Measurements from ENCODE around the gene ALG9.

Gene ALG9

GRCh38 chr11:111913997-111914396 is 42.6 kb upstream of the ALG9 start:
- no peak for DNase-seq (ENCODE audit: low read depth)
- H3K4me3 ChIP-seq (ENCODE audit: low read depth, low read length): no peak overlapping the region

GRCh38 chr11:111913031-111913861 is 41.9 kb upstream of the ALG9 start:
- no peak for DNase-seq (ENCODE audit: low read depth)
- no peak overlapping the region for H3K4me3 ChIP-seq (ENCODE audit: low read depth, low read length)
- TF ChIP-seq CTCF (IDR thresholded peaks at IDR 0.05; ENCODE audit: control insufficient read depth, extremely low read depth, insufficient read depth): no peak

More at GRCh38 chr11:111913997-111914396, 42.6 kb upstream of the ALG9 start:
- TF ChIP-seq CTCF (IDR thresholded peaks at IDR 0.05; ENCODE audit: control insufficient read depth, extremely low read depth, insufficient read depth): no peak

GRCh38 chr11:111912535-111912934 is 41.2 kb upstream of the ALG9 start, which contains the start of gene HSPB2:
Gene HSPB2, plus strand, starts transcription at chr11:111912734. Its CDS starts 96 bp downstream, at chr11:111912830.
- no peak within 1 kb of the TSS for H3K4me3 ChIP-seq (ENCODE audit: low read depth, low read length)
- no peak for TF ChIP-seq CTCF (IDR thresholded peaks at IDR 0.05; ENCODE audit: control insufficient read depth, extremely low read depth, insufficient read depth)
- DNase-seq (ENCODE audit: low read depth): no peak

- no peak for DNase-seq (ENCODE audit: low read depth)
- TF ChIP-seq CTCF (IDR thresholded peaks at IDR 0.05; ENCODE audit: control insufficient read depth, extremely low read depth, insufficient read depth): no peak
- H3K4me3 ChIP-seq (ENCODE audit: low read depth, low read length): no peak within 1 kb of the TSS
Measured at GRCh38 chr11:111911563-111912401, 40.4 kb upstream of the ALG9 start, which contains the start of gene CRYAB. Gene CRYAB, minus strand, starts transcription at chr11:111911770. Its CDS starts 46 bp downstream, at chr11:111911724.

- DNase-seq (ENCODE audit: low read depth): no peak
- TF ChIP-seq CTCF (IDR thresholded peaks at IDR 0.05; ENCODE audit: control insufficient read depth, extremely low read depth, insufficient read depth): no peak
- H3K4me3 ChIP-seq (ENCODE audit: low read depth, low read length): no peak overlapping the region
Measured at GRCh38 chr11:111910676-111911562, 39.5 kb upstream of the ALG9 start.

- H3K4me3 ChIP-seq (ENCODE audit: low read depth, low read length): no peak overlapping the region
- no peak for TF ChIP-seq CTCF (IDR thresholded peaks at IDR 0.05; ENCODE audit: control insufficient read depth, extremely low read depth, insufficient read depth)
Measured at GRCh38 chr11:111909378-111909777, 38.0 kb upstream of the ALG9 start.

More at GRCh38 chr11:111909378-111909777, 38.0 kb upstream of the ALG9 start:
- no peak for DNase-seq (ENCODE audit: low read depth)
